NCI-H345 (cell line): ENCODE results near the gene ATG7.
"Not testable (repeated sequence)": the region's sequence is repeated elsewhere in the genome, so short reads cannot be mapped to it uniquely, and the experiment has no call there.

Experiments
- DNase-seq: peaks from one replicate; lab custom pipeline; 2025; lab: John Stamatoyannopoulos, UW

ATG7 gene

DNA sequence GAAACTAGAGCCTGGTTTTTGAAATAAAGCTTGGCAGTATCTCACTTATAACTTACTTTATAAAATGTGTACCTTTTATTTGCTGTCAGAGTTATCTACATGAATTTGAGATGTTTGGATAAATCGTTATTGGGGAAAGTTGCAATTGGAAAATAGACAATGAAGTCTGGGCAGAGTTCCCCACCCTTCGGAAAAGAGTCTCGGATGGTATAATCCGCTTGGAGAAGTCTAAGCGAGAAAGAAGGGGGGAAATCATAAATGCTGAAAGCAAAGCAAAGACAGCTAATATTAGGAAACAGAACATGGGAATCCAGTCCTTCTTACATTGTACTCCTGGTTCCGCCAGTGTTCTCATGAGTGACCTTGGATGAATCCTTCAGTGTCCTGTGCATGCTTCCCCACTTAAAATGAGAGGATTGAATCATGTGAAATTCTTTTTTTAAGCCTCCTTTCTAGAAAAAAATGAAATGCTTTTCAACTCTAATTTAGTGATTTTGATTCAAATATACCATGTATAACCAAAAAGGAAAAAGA, 162.4 kb downstream of the ATG7 start:
- DNase-seq = no peak

DNA sequence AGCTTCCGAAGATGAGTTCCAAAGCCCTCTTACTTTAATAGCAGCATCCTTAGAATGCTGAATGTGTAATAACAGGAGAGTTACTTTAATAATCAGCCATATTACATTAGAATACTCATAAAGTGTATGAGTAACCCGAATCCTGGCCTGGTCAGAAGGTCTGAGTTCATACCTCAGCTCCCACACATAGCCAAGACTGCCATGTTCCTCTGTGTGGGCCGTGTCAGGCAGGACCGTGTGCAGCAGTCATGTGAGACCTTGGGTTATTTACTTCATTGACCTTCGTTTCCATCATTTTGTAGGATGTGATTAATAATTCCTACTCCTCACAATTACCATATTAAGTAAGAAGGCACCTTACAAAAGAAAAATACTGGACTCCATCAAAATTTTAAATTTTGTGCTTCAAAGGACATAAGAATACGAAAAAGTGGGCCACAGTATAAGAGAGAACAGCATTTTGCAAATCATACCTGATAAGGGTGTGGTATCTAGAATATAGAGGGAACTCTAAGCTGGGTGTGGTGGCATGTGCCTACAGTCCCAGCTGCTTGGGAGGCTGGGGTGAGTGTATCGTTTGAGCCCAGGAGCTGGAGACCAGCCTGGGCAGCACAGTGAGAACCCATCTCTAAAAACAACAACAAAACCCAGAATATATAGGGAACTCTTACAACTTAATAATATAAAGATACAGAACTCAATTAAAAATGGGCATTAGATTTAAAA, 163.4 kb downstream of the ATG7 start:
- DNase-seq = no peak

DNA sequence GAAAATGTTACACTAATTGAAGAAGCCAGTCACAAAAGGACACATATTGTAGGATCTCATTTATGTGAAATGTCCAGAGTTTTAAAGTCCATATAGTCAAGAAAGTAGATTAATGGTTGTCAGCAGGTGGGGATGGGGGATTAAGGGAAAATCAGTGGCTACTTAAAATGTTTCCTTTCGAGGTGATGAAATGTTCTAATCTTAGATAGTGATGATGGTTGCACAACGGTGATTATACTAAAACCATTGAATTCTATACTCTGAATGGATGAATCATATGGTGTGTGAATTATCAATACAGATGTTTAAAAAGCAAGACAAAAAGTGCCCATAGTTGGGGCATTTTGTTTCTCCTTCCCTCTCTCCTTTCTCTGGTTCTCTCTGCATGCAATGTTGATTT, 164.6 kb downstream of the ATG7 start:
- DNase-seq = no peak

DNA sequence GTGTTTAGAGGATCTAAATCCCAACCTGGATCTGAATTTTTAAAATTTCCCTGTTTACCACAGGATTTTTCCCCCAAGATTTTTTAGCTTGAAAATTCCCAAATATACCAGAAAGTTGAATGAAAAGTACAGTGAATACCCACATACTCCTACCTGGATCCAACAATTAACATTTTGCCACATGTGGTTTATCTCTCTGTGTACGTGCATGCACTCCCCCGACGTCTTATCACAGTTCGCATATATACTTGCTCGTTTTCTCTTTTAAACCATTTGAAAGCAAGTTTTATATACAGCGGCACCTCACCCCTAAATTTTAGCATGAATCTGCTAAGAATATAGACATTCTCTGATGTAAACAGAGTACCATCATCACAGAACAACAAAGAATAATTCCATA, 165.3 kb downstream of the ATG7 start:
- no peak for DNase-seq

GRCh38 chr3:11438646-11439045, 166.4 kb downstream of the ATG7 start:
- DNase-seq = no peak

DNA sequence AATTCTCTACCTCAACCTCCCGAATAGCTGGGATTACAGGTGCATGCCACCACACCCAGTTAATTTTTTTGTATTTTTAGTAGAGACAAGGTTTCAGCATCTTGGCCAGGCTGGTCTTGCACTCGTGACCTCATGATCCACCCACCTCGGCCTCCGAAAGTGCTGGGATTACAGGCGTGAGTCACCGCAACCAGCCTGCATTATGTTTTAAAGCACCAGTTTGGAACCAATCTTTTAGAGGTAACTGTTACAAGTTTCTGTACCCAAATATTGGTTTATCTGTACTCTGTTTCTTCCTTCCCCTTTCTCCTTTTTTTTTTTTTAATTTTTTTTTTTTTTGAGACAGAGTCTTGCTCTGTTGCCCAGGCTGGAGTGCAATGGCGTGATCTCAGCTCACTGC, 169.1 kb downstream of the ATG7 start:
- not testable (repeated sequence) for DNase-seq

- no peak for DNase-seq
Observed at GRCh38 chr3:11444404-11444803, 172.2 kb downstream of the ATG7 start.

DNA sequence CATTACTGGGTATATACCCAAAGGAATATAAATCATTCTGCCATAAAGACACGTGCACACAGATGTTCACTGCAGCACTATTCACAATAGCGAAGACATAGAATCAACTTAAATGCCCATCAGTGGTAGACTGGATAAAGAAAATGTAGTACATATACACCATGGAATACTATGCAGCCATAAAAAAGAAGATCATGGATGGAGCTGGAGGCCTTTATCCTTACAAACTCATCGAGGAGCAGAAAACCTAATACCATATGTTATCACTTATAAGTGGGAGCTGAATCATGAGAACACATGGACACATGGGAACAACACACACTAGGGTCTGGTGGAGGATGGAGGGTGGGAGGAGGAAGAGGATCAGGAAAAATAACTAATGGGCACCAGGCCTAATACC, 173.0 kb downstream of the ATG7 start:
- not testable (repeated sequence) for DNase-seq

DNA sequence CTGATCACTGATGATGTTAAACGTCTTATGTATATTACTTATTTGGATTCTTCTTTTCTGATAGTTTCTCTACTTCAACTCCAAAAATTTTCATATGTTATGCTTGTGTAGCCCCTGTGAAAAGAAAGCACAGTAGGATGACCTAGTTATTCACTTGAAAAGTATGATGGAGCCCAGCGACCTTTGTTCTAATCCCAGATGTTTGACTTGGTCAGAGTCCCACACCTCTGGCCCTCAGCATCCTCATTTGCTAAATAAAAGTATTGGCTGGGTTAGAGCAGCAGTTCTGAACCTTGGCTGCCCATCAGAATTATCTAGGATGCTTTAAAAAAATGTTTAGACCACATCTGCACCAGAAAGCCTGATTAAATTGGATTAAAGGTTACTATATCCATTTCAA, 173.7 kb downstream of the ATG7 start:
- no peak for DNase-seq

DNA sequence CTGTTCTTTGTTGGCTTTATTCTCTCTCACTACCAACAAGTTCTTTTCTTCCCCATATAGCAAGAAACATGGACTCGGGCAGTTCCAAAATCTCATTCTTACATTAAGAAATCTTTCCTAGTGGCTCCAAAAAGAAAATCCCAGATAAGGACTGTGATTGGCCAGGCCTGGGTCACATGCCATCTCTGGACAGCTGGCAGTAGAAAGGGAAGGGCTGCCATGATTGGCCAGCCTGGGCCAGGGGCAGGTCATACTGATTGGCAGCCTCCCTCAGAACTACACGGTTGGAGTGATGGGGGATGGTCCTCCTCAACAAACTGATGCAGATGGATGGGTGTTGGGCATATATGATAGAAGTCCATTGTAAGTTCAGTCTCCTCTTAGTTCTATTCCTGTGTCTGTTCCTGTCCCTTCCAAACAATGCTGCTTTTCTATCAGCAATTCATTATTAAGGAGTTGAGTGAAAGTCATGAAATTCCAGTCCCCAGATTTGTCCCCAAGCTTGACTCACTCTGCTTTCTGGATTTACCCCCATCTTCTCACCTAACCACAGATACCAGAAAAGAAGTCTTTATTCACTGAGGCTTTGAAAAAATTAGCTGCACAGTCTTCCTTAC, 175.5 kb downstream of the ATG7 start:
- no peak for DNase-seq

GRCh38 chr3:11450015-11450414, 177.8 kb downstream of the ATG7 start:
- no peak for DNase-seq

DNA sequence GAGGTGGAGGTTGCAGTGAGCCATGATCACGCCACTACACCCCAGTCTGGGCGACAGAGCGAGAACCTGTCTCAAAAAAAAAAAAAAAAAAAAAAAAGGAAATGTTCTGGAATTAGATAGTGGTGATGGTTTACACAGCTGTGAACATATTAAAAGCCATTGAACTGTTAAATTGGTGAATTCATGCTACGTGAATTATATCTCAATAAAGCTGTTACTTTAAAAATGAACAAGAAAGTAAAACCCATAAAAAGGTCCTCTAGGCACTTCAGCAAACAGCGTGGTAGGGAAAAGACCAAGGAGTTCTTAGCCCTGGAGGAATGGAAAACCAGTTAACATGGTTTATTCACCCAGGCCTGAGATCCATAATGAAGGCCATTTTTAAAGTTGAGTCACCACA, 180.1 kb downstream of the ATG7 start:
- no peak for DNase-seq

- DNase-seq = peak; percentile 25
Observed at GRCh38 chr3:11452885-11453847, 181.0 kb downstream of the ATG7 start.

DNA sequence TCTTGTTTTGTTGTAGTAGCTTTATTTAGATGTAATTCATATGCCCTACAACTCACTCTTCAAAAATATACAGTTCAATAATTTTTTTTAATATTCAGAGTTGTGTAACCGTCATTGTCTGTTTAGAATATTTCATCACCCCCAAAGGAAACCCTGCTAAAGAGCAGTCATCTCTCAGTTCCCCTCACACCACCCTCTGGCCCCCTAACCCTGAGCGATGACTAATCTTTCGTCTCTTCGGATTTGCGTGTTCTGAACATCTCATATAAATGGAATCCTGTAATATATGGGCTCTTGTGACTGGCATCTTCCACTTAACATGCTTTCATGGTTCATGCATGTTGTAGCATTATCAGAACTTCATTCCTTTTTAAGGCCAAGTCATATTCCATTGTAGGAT, 183.8 kb downstream of the ATG7 start:
- DNase-seq = no peak

DNA sequence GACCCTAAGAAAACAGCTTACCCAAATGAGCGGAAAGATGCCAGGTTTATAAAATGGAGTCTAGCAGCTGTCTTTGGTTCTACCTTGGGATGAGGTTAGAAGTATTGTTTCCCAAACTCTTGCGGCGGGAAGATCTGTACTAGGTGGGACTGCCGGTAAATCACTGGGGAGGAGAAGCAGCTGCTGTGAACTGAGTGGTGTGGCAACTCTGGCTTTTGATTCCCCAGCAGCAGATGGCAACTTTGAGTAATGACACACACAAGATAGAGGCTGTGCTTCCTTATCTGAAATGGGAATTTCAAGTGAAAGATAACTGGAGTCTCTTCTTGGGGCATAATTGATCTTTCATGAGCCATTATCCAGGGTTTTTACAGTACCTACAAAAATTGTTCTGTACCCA, 184.9 kb downstream of the ATG7 start:
- no peak for DNase-seq

DNA sequence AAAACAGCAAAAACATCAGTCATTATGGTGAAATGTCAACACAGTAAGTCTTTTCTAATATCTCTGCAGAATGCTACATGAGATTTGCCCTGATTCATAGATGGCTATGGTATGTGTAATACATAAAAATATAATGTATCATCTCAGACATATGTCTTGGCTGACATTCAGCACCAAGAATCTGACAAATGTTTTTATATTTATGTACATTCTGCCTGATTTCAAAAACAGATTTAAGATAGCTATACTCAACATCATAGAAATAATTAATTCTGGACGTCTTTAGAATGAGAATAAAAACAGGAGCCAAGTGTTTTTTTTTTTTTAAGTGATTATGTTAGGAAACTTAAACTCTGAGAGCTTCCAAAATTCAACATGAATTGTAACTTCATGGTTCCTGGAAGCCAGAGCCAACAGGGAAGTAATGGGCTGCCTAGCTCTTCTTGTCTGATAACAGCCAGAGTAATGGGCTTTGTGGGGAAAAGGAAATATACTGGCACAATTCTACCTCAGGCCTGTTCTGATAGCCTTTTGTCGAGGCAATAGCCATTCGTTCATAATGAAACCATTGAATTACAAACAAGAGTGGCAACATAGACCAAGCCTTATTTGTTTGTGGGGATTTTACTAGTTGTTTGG, 187.1 kb downstream of the ATG7 start:
- no peak for DNase-seq

DNA sequence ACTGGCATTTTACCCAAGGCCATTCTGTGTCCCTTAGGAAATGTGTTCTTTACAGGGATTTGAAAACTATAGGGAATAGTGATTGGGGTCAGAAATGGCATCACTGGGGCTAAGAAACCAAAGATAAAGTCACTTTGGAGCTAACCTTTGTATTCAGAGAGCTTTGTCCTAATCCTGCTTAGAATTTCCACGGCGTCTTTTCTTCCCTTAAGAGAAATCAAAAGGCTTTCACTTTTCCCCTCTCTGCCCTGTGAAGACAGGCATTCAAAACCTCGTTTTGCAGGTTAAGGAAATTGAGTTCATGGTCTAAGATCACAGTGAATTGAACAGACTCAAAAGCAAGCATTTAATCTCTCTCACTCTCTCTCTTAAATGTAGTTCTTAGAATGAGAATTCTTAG, 189.0 kb downstream of the ATG7 start:
- DNase-seq = no peak

DNA sequence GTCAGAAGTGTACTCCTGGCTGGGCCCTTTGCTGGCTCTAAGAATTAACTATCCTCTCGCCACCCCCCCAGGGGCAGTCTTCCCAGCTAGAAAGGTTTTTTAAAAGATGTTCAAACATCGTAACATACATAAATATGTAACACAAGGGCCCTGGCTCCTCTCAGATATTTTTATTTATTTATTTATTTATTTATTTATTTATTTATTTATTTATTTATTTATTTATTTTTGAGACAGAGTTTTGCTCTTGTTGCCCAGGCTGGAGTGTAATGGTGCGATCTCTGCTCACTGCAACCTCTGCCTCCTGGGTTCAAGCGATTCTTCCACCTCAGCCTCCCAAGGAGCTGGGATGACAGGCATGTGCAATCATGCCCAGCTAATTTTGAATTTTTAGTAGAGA, 190.5 kb downstream of the ATG7 start:
- DNase-seq = not testable (repeated sequence)

DNA sequence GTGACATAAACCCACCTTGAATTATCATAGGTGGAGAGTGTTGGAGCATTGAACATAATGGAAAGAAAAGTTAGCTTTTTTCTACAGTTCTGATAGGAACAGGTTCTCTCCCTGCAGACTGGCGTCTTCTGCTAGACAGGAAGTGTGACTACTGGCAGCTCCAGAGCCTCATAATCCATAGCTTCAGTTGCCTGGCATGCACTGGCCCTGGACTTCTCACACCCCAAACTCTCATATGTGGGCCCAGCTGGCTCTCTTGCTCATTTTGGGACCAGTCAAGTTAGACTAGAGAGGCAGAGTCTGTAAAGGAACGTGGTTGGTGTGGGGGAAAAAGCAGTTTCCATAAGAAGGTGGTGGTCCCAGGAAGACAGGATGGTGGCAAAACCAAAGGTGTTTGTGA, 191.4 kb downstream of the ATG7 start:
- DNase-seq = no peak

DNA sequence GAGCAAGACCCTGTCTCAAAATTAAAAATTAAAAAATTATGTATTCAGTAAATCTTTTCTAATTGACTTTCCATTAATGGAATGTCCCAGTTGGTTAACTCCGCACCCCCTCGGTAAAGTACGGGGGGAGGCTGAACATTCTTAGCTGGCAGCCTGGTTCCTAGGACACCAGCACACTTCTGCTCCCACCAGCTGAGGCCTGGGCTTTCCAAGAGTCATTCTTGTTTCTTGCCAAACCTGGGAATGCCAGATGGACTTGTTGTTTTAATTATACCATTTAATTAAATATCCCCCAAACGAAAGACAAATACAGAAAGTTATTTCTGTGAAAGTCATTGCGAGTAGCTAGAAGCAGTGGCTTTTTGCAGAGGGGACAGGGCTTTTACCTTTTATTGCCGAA, 192.2 kb downstream of the ATG7 start:
- no peak for DNase-seq

DNA sequence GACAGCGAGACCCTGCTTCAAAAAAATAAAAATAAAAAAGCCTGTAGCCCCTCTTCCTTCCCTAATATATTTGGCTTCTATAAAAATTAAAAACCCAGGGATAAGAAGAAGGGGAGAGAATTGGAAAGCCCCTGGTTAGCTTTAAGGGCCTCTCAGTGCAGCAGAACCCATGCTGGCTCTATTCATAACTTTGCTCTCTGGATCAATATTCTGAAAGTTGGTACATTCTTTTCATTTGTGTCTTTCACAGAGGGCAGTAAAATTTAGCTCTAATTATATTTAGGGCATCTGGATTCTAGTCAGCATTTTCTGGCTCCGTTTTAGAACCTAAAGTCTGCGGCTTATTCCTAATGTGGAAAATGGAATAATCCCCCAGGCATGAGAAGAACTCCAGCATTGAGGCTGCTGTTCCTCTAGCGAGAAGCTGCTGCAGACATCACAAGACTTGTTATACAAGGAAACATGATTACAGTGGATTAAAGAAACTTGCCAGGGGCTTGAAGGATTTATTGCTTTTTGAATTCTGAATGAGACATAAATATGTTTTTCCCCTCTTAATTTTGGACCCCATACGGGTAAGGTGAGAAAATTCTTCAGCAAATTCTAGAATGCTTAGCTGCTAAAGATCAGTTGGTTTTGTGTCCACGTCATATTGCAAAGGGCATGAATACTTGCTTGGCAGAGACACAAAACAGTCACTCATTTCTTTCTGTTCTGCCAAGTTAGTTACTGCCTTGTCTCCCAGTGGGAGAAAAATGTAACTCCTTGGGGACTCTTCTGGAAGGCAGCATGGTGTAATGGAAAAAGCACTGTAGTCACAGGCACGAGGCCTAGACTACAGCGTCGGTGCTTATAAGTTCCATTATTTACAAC, 193.8 kb downstream of the ATG7 start:
- DNase-seq = no peak
